GM19238 (cell line): Measurements from ENCODE around the gene RAB25.

Experiments
- DNase-seq: peaks from one replicate; pipeline ENCODE4 v3.0.0; 2011; ENCODE audit warnings: low spot score; ENCODE audit not compliant: insufficient read length

The RAB25 gene

DNA sequence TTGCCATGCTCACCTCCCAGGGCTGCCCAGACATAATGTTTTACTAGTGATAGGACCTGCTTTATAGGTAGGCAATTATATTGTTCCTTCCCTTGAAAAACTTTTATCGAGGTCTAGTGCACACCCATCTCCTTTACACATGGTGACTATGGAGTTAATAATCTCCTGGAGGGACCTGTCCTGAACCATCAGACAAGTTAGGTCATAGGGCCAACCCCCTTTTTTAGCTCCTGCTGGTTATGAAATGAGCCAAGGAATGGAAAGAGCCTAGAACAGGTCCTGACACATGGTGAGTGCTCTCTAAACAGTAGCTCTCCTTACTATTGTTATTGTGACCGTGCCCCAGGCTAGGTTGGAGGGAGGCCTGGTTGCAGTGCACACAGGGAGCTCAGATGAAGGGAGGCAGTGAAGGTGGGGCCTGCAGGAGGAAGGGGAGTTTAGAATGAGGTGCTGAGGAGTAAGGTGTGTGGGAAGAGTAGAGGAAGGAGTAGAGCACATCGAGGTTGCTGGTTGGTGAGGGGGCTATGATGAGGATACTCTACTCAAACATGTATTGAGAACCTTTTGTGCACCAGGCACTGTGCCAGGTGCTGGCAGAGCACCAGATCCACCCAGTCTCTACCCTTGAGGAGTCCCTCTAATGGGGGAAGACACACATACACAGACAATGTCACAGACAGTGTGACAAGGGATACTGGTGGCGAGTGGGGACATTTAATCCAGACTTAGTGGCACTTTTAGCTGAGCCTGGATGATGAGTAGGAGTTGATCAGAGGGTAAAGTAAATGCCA lies 39.4 kb downstream of the RAB25 start:
- DNase-seq, result no peak

DNA sequence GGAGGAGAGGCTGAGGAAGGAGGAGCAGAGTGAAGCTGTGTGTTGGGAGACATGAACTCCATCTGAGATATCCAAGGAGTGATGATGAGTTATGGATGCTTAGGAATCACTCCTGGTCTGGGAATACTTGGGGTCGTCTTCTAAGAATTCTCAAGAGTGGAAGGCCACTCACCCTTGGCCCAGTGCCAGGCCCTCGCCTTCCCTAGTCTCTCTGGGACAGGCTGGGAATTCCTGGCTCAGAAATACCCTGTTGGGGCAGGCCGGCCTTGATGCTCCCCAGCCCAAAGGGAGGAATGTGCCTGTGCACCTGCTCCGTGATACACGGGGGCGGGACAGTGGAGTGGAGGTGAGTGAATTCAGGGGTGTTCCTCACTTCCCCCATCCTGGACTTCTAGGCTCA lies 40.9 kb downstream of the RAB25 start:
- DNase-seq, result no peak

DNA sequence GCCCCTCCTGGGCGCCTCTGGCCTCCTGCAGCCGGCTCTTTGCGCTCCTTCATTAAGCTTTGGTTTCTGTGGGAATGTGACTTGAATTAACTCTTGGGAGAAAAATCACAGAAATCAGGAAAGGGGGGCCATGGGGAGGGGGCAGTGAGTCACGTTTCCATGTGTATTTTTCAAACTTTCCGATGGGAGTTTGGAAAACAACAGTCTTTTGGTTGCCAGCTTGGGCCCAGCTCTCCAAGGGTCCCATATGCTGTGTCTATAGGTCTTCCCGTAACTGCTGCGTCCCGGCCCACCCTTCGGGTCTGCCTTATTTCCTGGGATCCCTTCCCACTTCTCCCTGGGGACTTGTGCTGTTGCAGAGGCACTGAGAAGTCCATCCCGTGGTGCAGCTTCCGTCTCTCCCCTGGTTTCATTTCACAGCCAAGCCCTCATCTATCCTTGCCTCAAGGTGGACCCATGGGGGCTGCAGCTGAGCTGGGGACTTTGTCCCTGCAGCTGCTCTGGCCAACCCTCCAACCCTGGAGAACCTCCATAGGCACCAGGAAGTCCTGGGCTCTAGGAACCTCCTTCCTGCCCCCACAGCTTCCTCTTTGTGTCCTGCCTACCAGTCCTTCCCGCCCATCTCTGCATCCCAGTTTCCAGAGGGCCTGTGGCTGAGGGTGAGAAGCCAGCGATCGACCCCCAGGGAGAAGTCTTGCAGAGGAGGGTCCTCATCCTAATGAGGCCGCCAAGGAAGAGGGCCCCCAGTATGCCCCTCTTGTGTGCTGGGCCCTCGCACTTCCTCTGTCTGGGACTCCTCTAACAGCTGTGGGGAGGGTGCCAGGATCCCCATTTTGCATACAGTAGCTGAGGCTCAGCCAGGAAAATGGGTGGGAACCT lies 41.9 kb downstream of the RAB25 start:
- no peak for DNase-seq

DNA sequence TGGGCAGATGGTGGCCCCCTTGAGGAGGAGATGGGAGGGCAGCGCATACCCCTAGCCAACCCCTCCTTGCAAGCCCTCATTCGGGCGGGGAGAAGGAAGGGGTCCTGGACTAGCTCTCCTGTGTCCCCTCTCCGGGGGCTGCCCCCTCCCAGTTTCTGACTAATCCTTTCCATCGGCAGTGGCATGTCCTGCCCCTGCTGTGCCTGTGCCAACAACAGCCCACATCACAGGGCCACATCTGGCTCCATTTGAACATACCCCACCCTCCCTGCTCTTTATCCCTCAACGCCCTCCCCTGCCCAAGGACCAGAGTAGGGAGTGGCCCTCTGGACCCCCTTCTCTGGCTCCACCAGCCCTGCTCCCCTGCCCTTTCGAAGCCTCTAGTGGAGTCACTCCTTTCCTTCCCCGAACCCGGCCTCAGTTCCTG lies 42.6 kb downstream of the RAB25 start:
- no peak for DNase-seq

DNA sequence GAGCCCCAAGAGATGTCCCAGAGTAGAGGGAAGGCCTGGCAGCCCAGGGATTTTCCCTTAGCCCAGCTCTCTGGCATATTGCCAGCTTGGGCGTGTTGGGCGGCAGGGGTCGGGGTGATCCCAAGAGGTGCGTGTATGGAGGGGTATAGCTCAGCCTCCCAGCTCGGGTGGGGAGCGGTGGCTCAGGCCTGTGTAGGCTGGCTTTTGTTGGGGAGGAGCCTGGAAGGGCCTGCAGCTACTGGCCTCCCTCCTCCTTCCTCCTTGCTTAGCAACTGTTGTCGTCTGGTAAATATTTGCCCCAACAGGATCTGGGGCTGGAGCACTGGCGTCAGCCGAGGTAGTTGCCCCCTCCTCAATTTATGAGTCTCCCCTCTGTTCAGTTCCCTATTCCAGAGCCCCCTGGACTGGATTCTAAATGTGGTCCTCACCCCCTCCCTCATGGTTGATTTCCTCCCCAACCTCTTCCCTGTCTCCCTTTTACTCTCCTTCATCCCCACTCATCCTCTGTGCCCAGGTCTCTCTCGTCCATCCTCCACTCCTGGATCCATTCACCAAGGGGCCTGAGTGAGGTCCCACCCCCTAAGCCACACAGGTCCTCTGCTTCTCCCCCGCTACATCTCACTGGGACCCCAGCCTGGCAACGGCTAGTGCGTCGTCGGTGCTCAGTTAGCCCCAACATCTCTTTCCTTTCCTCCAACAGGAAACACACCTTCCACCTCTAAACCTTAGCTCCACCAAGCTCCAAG lies 43.3 kb downstream of the RAB25 start:
- no peak for DNase-seq

DNA sequence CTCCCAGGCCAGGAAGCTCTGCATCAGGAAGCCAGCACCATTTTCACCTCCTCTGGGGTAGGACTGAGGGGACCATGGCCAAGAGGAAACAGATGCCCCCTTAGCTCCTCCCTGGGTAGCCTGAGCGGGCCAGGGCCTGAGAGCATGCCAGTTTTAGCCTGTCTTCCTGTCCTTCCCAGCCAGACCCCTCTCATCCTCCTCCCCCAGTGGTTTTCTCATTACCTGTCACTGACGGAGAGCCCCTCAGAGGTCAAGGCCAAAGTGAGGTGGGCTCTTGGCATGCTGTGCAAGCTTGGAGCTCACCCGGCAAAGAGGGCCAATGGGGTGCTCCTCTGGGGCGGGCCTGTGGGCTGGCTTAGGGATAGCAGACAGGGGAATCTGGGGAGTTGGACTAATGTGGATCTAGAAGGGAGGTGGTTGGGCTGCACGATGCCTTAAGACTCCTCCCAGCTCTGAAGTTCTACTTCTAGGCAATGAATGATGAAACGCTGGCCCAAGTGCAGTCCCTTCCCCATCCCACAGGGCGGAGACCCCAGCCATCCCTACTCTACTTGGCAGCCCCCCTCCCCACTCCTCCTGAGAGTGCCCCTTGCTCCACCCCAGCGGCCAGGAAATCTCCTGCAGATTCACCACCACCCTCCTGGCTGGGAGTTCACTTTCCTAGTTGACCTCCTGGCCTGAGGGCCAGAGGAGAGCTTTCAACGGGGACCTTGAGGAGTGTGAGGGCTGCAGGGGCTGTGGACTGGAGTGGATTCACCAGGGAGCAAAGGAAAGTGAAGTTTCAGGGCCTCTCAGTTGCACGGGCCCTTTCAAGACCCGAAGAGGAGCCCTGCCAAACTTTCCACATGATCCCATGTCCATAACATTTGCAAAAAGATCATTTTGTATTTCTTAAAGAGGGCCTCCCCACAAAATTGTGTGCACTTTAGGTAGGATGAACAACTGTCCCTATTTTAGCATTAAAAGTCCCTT lies 44.2 kb downstream of the RAB25 start:
- DNase-seq, result no peak

DNA sequence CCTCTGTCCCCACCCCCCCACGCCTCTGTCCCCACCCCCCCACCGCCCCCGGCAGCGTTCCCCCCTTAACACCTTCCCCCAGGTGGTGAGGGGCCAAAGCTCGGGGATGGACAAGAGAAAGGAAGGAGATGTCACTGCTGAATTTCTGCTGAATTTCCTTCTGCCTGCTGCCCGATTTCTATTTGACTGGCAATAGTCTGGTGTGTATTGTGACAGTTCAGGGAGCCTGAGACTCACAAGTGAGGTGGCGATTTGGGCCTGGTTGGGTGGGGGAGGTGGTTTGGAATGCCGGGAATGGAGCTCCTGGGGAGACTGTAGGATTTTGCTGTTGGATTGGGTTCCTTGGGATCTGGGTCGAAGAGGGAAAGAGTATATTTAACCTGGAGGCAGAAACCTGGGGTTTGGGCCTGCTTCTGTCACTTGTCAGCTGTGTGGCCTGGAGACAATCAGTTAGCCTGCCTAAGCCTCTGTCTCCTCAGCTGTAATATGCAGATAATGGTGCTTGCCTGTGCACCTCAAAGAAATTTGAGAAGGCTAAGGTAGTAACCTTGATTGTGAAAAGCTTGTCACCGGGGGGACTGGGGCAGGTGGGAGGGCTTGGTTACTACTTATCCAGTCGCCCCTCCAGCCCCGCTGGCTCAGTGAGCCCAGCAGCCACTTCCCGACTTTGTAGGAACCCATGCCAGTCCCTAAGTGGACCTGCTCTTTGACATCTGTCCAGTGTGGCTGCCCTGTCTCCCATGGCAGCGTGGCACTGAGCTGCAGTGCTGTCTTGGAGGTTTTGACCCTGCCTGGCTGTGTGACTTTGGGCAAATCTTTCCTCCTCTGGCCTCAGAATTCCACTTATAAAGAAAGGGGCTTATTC lies 45.9 kb downstream of the RAB25 start:
- no peak for DNase-seq

DNA sequence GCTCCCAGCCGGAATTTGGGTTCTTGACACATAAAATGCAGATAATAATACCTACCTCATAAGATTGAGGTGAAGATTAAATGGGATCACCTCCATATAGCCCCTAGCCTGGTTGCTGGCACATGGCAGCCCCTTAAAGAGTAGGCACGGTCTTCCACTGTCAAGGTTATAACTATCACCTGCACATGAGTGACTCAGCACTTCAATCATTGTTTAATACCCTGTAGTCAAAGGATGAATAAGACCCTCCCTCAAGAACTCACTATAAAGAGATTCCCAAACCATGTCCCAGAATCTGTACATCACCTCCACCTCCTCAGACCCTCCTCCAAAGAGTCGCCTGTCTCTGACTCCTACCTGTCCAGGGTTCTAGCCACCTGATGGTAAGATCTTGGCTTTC lies 47.1 kb downstream of the RAB25 start:
- no peak for DNase-seq

DNA sequence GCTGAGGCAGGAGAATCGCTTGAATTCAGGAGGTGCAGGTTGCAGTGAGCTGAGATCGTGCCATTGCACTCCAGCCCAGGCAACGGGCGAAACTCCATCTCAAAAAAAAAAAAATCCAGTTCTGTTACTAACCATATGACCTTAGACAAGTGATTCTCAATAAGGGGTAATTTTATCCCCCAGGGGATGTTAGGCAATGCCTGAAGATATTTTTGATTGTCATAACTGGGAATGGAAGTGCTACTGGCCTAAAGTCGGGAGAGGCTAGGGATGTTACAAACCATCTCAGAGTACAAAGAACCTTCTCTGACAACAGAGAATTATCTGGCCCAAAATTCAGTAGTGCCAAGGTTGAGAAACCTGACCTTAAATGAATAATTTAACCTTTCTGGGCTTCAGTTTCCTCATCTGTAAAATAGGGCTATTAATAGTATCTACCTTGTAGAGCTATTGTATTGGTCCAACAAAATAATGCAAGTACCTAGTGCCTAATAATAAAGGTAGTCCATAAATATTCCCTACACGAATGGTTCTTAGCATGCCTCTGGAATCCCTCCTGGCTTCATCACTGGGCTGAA lies 47.8 kb downstream of the RAB25 start:
- no peak for DNase-seq

DNA sequence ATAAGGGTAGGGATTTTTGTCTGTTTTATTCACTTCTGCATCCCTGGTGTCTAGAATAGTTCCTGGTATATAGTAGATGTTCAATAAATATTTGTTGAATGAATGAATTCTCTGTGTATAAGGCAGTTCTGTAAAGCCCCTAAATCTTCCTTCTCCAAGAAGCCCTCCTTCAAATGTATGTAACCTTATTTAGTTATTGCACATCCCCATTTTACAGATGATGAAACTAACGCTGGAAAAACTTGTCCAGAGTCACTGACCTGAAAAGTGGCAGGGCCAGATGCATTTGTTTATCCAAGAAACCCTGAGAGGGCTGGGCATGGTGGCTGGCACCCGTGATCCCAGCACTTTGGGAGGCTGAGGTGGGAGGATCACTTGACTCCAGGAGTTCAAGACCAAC lies 49.3 kb downstream of the RAB25 start:
- no peak for DNase-seq

DNA sequence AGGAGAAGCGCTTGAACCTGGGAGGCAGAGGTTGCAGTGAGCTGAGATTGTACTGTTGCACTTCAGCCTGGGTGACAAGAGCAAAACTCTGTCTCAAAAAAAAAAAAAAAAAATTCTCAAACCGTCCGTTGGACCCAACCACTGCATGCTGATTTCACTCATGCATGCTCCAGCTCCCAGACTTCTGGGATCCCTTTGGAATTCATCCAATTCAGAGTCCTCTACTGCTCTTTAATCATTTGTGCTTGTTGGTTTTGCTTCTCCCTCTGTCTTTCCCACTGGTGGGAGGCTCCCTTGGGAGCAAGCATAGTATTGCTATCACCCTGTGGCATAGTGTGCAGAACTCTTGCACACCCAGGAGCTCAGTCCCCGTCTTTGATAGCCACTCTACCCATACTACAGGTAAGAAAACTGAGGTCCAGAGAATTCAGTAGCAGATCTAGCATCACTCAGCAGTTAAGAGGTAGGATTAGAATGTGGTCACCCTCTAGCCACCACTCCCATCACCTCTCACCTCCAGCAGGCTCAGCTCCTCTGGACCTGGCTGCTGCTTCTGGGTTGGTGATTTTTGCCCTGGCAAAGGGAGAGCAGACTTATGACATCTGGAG lies 50.5 kb downstream of the RAB25 start:
- no peak for DNase-seq

DNA sequence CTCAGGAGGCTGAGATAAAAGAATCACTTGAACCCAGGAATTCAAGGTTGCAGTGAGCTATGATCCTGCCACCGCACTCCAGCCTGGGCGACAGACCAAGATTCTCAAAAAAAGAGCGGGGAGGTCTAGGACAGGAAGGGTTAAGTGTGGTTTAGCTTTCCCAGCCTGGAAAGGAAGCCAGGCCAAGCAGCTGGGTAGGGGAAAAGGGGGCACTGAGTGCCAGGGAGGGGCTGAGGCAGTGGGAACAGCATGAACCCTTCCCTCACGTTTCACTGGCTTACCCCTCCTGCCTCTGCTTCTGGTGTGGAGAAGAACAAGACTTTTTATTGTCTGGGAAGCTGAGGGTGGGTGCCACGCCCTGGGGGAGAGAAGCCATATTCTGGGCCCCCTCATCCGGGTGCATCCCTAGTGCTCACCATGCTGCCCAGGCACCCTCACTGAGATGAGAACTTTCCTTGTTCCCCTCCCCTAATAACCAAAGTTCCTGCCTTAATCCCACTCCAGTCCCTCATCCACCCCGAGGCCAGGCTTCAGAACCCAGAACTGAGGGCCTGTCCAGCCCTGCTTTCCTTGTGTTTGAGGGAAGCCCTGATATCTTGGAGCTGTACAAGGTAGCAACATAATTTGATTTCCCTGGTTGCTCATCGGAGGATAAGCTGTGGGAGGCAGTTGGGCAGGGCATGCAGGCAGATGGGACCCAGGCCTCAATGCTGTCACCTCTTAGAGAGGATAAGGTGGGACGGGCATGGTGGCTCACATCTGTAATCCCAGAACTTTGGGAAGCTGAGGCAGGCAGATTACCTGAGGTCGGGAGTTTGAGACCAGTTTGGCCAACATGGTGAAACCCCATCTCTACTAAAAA lies 51.5 kb downstream of the RAB25 start:
- DNase-seq, result no peak

DNA sequence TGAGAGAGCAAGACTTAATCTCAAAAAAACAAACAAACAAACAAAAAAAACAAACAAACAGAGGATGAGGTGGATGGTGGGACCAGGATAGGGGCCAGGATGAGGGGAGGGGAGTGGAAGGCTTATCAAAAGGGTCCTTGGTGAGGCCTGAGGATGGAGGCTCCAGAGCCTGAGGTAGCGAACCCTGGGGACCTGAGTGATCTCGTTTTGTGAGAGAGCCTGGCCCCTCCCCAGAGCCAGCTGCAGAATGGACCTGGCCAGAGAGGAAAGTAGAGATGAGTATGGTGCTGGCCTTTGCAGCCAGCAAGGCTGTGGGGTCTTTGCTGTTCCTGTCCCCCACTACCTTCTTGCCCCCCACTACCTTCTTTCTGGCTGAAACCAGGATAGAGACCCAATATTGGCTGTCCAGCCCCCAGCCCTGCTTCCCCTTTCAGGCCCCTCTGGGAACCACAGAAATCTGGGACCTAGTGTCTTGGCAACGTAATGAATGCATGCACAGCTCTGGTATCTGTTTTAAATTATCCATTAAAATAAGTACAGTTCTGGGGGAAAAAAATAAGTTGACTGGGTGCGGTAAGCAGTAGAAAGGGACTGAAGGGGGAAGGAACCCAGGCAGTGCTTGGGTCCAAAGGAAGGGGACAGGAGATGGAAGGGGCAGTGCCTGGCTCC lies 52.5 kb downstream of the RAB25 start:
- DNase-seq, result no peak

DNA sequence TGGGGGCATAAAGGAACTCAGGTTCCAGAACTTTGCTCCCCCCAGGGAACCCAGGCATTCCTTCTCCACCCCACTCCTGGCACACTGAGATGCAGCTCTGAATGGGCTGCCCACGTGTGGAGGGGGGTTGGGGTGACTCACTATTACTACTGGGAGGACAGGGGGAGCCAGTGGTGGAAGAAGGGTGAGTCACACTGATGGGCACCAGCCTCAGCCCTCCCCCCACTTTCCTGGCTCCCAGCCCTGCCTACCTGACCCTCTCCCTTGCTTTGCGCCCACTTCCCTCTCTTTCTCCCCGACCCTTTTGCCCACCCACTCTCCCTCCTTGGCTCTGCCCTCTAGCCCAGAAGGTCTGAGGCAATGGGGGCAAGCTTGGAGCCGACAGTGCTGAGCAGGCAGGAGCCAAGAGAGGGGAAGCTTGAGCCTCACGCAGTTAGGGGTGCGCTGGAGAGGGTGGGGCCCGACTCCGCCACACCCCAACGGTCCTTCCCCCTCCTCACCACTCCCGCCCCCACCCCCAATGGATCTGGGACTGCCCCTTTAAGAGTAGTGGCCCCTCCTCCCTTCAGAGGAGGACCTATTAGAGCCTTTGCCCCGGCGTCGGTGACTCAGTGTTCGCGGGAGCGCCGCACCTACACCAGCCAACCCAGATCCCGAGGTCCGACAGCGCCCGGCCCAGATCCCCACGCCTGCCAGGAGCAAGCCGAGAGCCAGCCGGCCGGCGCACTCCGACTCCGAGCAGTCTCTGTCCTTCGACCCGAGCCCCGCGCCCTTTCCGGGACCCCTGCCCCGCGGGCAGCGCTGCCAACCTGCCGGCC lies 53.4 kb downstream of the RAB25 start, which contains the start of gene LMNA:
TSS of gene LMNA (plus strand) at position 611 of the 818 bp plus-strand sequence. CDS start 208 bp downstream, outside the sequence.
- peak; percentile 71 for DNase-seq

DNA sequence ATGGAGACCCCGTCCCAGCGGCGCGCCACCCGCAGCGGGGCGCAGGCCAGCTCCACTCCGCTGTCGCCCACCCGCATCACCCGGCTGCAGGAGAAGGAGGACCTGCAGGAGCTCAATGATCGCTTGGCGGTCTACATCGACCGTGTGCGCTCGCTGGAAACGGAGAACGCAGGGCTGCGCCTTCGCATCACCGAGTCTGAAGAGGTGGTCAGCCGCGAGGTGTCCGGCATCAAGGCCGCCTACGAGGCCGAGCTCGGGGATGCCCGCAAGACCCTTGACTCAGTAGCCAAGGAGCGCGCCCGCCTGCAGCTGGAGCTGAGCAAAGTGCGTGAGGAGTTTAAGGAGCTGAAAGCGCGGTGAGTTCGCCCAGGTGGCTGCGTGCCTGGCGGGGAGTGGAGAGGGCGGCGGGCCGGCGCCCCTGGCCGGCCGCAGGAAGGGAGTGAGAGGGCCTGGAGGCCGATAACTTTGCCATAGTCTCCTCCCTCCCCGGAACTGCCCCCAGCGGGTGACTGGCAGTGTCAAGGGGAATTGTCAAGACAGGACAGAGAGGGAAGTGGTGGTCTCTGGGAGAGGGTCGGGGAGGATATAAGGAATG lies 54.1 kb downstream of the RAB25 start:
- no peak for DNase-seq
